NCI-H1694 treated with DMSO at 0.1 percent for 48 hours (cell line): Measurements from ENCODE around the gene FAM171A1.

Experiments
- DNase-seq: peaks from one replicate; lab custom pipeline; 2025; lab: John Stamatoyannopoulos, UW

The FAM171A1 gene

GRCh38 chr10:15373199-15373598, 2.1 kb upstream of the FAM171A1 start:
- no peak for DNase-seq

GRCh38 chr10:15370212-15370855, 755 bp downstream of the FAM171A1 start:
- DNase-seq, result no peak

- DNase-seq, result no peak
These were observed 1.6 kb downstream of the FAM171A1 start for GRCh38 chr10:15369256-15370211.

- no peak for DNase-seq
These were observed 2.8 kb downstream of the FAM171A1 start for GRCh38 chr10:15368101-15368855.

GRCh38 chr10:15367296-15368085, 3.6 kb downstream of the FAM171A1 start:
- DNase-seq, result no peak

- DNase-seq, result no peak
These were observed 5.4 kb downstream of the FAM171A1 start for GRCh38 chr10:15365692-15366091.

GRCh38 chr10:15364001-15364400, 7.1 kb downstream of the FAM171A1 start:
- no peak for DNase-seq

GRCh38 chr10:15363031-15363430, 8.1 kb downstream of the FAM171A1 start:
- DNase-seq, result no peak

GRCh38 chr10:15361131-15361530, 10.0 kb downstream of the FAM171A1 start:
- no peak for DNase-seq

- no peak for DNase-seq
These were observed 10.5 kb downstream of the FAM171A1 start for GRCh38 chr10:15360566-15360965.

GRCh38 chr10:15353471-15354017, 17.5 kb downstream of the FAM171A1 start:
- DNase-seq, result no peak

- DNase-seq, result no peak
These were observed 18.3 kb downstream of the FAM171A1 start for GRCh38 chr10:15352836-15353235.

GRCh38 chr10:15352201-15352600, 18.9 kb downstream of the FAM171A1 start:
- no peak for DNase-seq

GRCh38 chr10:15351099-15351820, 19.8 kb downstream of the FAM171A1 start:
- DNase-seq, result no peak

- DNase-seq, result no peak
These were observed 22.0 kb downstream of the FAM171A1 start for GRCh38 chr10:15349112-15349511.

GRCh38 chr10:15348579-15348978, 22.5 kb downstream of the FAM171A1 start:
- no peak for DNase-seq

GRCh38 chr10:15347150-15347549, 23.9 kb downstream of the FAM171A1 start:
- DNase-seq, result no peak

GRCh38 chr10:15346440-15347141, 24.5 kb downstream of the FAM171A1 start:
- DNase-seq, result no peak

- no peak for DNase-seq
These were observed 25.6 kb downstream of the FAM171A1 start for GRCh38 chr10:15345450-15345849.

GRCh38 chr10:15344876-15345285, 26.2 kb downstream of the FAM171A1 start:
- no peak for DNase-seq
